ENCODE data around the gene GEN1.

DNA sequence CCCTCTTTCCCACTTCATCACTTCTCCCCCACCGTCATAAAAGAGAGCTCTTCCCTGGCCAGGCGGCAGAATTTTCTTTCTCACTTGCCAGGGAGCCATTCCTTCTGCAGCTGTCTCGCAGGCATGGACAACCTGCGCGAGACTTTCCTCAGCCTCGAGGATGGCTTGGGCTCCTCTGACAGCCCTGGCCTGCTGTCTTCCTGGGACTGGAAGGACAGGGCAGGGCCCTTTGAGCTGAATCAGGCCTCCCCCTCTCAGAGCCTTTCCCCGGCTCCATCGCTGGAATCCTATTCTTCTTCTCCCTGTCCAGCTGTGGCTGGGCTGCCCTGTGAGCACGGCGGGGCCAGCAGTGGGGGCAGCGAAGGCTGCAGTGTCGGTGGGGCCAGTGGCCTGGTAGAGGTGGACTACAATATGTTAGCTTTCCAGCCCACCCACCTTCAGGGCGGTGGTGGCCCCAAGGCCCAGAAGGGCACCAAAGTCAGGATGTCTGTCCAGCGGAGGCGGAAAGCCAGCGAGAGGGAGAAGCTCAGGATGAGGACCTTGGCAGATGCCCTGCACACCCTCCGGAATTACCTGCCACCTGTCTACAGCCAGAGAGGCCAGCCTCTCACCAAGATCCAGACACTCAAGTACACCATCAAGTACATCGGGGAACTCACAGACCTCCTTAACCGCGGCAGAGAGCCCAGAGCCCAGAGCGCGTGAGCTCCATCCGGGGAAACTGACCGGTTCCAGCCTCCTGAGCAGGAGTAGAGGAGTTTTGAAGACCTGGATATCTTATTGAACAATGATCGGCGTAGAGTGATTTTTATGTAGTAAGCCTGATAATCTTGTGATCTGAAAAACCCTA is 62.7 kb downstream of the GEN1 start, which contains the start of gene MSGN1:
- no peak for TF ChIP-seq EZH2 (IDR thresholded peaks at IDR 0.05; ENCODE audit: borderline replicate concordance, low read length)
- TF ChIP-seq CTCF (IDR thresholded peaks at IDR 0.05; ENCODE audit: low read length) = no peak

Data from OCI-LY1 (cell line).